ENCODE data around the gene ZNF804A. TPM values are rescaled to one million over a fixed set of nuclear protein-coding genes. Genes with fewer than 3 reads are reported as not detected.
A peak's percentile ranks its signal among the peaks of the same experiment; 100 is the strongest.

Gene ZNF804A
- total and polyA plus RNA-seq, 2 of the 8 experiments (the other 6 are each of a cell fraction or from before 2014, with no cell fraction given) = 0.02 TPM; not detected in 1

- no peak for TF ChIP-seq RFX5 (IDR thresholded peaks at IDR 0.05; ENCODE audit: borderline replicate concordance, low read depth, low read length)
- TF ChIP-seq CBX5 (IDR thresholded peaks at IDR 0.05; ENCODE audit: low read depth, low read length) = no peak
- TF ChIP-seq HDAC2 (IDR thresholded peaks at IDR 0.05; ENCODE audit: borderline replicate concordance in 1 of 2, low read depth in 2 of 2, low read length in 2 of 2) = 0 out of 4 replicates have a peak, but pooled peaks have one; percentile 32 to 41
- no peak for TF ChIP-seq RNF2 (IDR thresholded peaks at IDR 0.05; ENCODE audit: borderline replicate concordance, low read depth, low read length, missing control alignments, poor library complexity, severe bottlenecking)
- no peak for TF ChIP-seq RBBP5 (IDR thresholded peaks at IDR 0.05; ENCODE audit: borderline replicate concordance, low read depth, low read length)
- no peak for TF ChIP-seq BRCA1 (IDR thresholded peaks at IDR 0.05; ENCODE audit: low read depth, low read length)
- TF ChIP-seq KDM5A (IDR thresholded peaks at IDR 0.05; ENCODE audit: low read length) = no peak
- no peak for TF ChIP-seq BCL11A (IDR thresholded peaks at IDR 0.05; ENCODE audit: low read depth in 2 of 2, low read length in 2 of 2)
- no peak for TF ChIP-seq TAF7 (optimal IDR thresholded peaks at IDR 0.05; ENCODE audit: borderline replicate concordance, low read depth, low read length)
- TF ChIP-seq KDM1A (IDR thresholded peaks at IDR 0.05; ENCODE audit: borderline replicate concordance, low read length) = no peak
- TF ChIP-seq ASH2L (IDR thresholded peaks at IDR 0.05; ENCODE audit: low read length) = peak; percentile 50
- TF ChIP-seq, protein P1, sequence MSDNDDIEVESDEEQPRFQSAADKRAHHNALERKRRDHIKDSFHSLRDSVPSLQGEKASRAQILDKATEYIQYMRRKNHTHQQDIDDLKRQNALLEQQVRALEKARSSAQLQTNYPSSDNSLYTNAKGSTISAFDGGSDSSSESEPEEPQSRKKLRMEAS (IDR thresholded peaks at IDR 0.05) = peak; percentile 73; the same call in 1 of the 2 replicates
- no peak for TF ChIP-seq EGR1 (IDR thresholded peaks at IDR 0.05; ENCODE audit: borderline replicate concordance, low read depth, low read length)
- no peak for TF ChIP-seq POLR2A (IDR thresholded peaks at IDR 0.05; ENCODE audit: control extremely low read depth in 1 of 2, low read depth in 2 of 2, low read length in 2 of 2)
- no peak for TF ChIP-seq MAFK (IDR thresholded peaks at IDR 0.05; ENCODE audit: low read depth, low read length)
- TF ChIP-seq PHF8 (conservative IDR thresholded peaks at IDR 0.05; ENCODE audit: low read depth, low read length) = no peak
- TF ChIP-seq, protein P2, sequence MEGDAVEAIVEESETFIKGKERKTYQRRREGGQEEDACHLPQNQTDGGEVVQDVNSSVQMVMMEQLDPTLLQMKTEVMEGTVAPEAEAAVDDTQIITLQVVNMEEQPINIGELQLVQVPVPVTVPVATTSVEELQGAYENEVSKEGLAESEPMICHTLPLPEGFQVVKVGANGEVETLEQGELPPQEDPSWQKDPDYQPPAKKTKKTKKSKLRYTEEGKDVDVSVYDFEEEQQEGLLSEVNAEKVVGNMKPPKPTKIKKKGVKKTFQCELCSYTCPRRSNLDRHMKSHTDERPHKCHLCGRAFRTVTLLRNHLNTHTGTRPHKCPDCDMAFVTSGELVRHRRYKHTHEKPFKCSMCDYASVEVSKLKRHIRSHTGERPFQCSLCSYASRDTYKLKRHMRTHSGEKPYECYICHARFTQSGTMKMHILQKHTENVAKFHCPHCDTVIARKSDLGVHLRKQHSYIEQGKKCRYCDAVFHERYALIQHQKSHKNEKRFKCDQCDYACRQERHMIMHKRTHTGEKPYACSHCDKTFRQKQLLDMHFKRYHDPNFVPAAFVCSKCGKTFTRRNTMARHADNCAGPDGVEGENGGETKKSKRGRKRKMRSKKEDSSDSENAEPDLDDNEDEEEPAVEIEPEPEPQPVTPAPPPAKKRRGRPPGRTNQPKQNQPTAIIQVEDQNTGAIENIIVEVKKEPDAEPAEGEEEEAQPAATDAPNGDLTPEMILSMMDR (IDR thresholded peaks at IDR 0.05; ENCODE audit: control extremely low read depth in 1 of 3, insufficient read depth in 1 of 3, low read depth in 1 of 3, low read length in 3 of 3) = no peak; a peak in 1 of 4 replicates
- no peak for TF ChIP-seq BACH1 (IDR thresholded peaks at IDR 0.05; ENCODE audit: low read length)
Measured at GRCh38 chr2:184598316-184599053, at the start of gene ZNF804A (continued).

Measured in H1 (cell line).